ENCODE data around the gene SLC25A34.

The SLC25A34 gene

GRCh38 chr1:15777909-15778707 is 42.0 kb downstream of the SLC25A34 start:
- DNase-seq: no peak

- DNase-seq: no peak
Measured at GRCh38 chr1:15785683-15786082, 49.6 kb downstream of the SLC25A34 start.

DNA sequence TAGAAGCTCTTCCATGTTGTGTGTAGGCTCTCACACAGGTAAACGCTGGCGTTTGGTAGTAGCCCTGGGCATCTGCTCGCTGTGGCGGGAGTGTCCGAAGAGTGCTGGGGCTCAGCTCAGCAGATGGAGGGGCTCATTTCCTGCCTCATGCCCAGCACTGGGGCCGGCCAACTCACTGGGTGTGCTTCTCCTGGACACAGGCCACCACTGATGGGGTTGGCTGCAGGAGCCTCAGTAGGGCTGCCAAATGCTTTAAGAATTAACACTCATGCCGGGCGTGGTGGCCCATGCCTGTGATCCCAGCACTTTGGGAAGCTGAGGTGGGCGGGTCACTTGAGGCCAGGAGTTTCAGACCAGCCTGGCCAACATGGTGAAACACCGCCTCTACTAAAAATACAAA is 50.5 kb downstream of the SLC25A34 start:
- DNase-seq: no peak

GRCh38 chr1:15788624-15789301 is 52.7 kb downstream of the SLC25A34 start:
- no peak for DNase-seq

Measured in right forelimb (tissue), 1 donor.